GM21360 (cell line): ENCODE measurements around the gene RAD23A.

Experiments used
- ATAC-seq: cut with Tn5 transposase; IDR thresholded peaks from one replicate; pipeline ENCODE4 v1.9.1; 2021; ENCODE audit warnings: mild to moderate bottlenecking, moderate library complexity; ENCODE audit not compliant: unreplicated experiment

Gene RAD23A

GRCh38 chr19:13002166-13002898, 56.7 kb downstream of the RAD23A start:
- no peak for ATAC-seq

- ATAC-seq, result no peak
Measured at GRCh38 chr19:13003081-13003480, 57.4 kb downstream of the RAD23A start.
